Measurements from ENCODE around the gene POTEM. TPM values are rescaled to one million over a fixed set of nuclear protein-coding genes. Genes with fewer than 3 reads are reported as not detected.
"Not testable (repeated sequence)": the region's sequence is repeated elsewhere in the genome, so short reads cannot be mapped to it uniquely, and the experiment has no call there.

The POTEM gene
- total and polyA plus RNA-seq, 4 donors: not detected

GRCh38 chr14:19026649-19027351 is 59.6 kb downstream of the POTEM start:
- H3K36me3 ChIP-seq (ENCODE audit: control insufficient read depth, insufficient read depth, low read length); DNase-seq (ENCODE audit: low read depth in 4 of 6, low spot score in 6 of 6); H3K27me3 ChIP-seq (ENCODE audit: control insufficient read depth, insufficient read depth, low read length); H3K4me3 ChIP-seq (ENCODE audit: low read depth, low read length); H3K9me3 ChIP-seq (ENCODE audit: control insufficient read depth, insufficient read depth, low read length); H3K27ac ChIP-seq (ENCODE audit: low read depth, low read length); H3K4me1 ChIP-seq (ENCODE audit: control insufficient read depth, insufficient read depth, low read length): not testable (repeated sequence)
- WGBS (ENCODE audit: insufficient coverage): 67% methylated on average over 3 of the region's 35 CpGs

GRCh38 chr14:19027895-19028294 is 60.7 kb downstream of the POTEM start:
- no CpG with 5 or more reads among the region's 16 CpGs for WGBS (ENCODE audit: insufficient coverage)
- H3K9me3 ChIP-seq (ENCODE audit: control insufficient read depth, insufficient read depth, low read length); H3K36me3 ChIP-seq (ENCODE audit: control insufficient read depth, insufficient read depth, low read length); H3K27me3 ChIP-seq (ENCODE audit: control insufficient read depth, insufficient read depth, low read length); H3K4me1 ChIP-seq (ENCODE audit: control insufficient read depth, insufficient read depth, low read length); H3K27ac ChIP-seq (ENCODE audit: low read depth, low read length); H3K4me3 ChIP-seq (ENCODE audit: low read depth, low read length); DNase-seq (ENCODE audit: low read depth in 4 of 6, low spot score in 6 of 6): not testable (repeated sequence)

GRCh38 chr14:19036811-19037382 is 69.7 kb downstream of the POTEM start:
- not testable (repeated sequence) for H3K4me3 ChIP-seq (ENCODE audit: low read depth, low read length); H3K4me1 ChIP-seq (ENCODE audit: control insufficient read depth, insufficient read depth, low read length); DNase-seq (ENCODE audit: low read depth in 4 of 6, low spot score in 6 of 6); H3K27ac ChIP-seq (ENCODE audit: low read depth, low read length); H3K27me3 ChIP-seq (ENCODE audit: control insufficient read depth, insufficient read depth, low read length); H3K9me3 ChIP-seq (ENCODE audit: control insufficient read depth, insufficient read depth, low read length); H3K36me3 ChIP-seq (ENCODE audit: control insufficient read depth, insufficient read depth, low read length)
- no CpG with 5 or more reads among the region's 26 CpGs for WGBS (ENCODE audit: insufficient coverage)

GRCh38 chr14:19038060-19038664 is 70.9 kb downstream of the POTEM start:
- H3K9me3 ChIP-seq (ENCODE audit: control insufficient read depth, insufficient read depth, low read length); H3K4me1 ChIP-seq (ENCODE audit: control insufficient read depth, insufficient read depth, low read length); H3K27ac ChIP-seq (ENCODE audit: low read depth, low read length); H3K27me3 ChIP-seq (ENCODE audit: control insufficient read depth, insufficient read depth, low read length); H3K36me3 ChIP-seq (ENCODE audit: control insufficient read depth, insufficient read depth, low read length); DNase-seq (ENCODE audit: low read depth in 4 of 6, low spot score in 6 of 6); H3K4me3 ChIP-seq (ENCODE audit: low read depth, low read length): not testable (repeated sequence)
- no CpG with 5 or more reads among the region's 28 CpGs for WGBS (ENCODE audit: insufficient coverage)

- H3K4me3 ChIP-seq (ENCODE audit: low read depth, low read length); H3K9me3 ChIP-seq (ENCODE audit: control insufficient read depth, insufficient read depth, low read length); H3K27me3 ChIP-seq (ENCODE audit: control insufficient read depth, insufficient read depth, low read length); DNase-seq (ENCODE audit: low read depth in 4 of 6, low spot score in 6 of 6); H3K4me1 ChIP-seq (ENCODE audit: control insufficient read depth, insufficient read depth, low read length); H3K27ac ChIP-seq (ENCODE audit: low read depth, low read length); H3K36me3 ChIP-seq (ENCODE audit: control insufficient read depth, insufficient read depth, low read length): not testable (repeated sequence)
- no CpG with 5 or more reads among the region's 15 CpGs for WGBS (ENCODE audit: insufficient coverage)
Measured at GRCh38 chr14:19038785-19039184, 71.6 kb downstream of the POTEM start.

GRCh38 chr14:19043384-19043783 is 76.2 kb downstream of the POTEM start:
- not testable (repeated sequence) for H3K4me1 ChIP-seq (ENCODE audit: control insufficient read depth, insufficient read depth, low read length); H3K27me3 ChIP-seq (ENCODE audit: control insufficient read depth, insufficient read depth, low read length); H3K27ac ChIP-seq (ENCODE audit: low read depth, low read length); H3K36me3 ChIP-seq (ENCODE audit: control insufficient read depth, insufficient read depth, low read length); DNase-seq (ENCODE audit: low read depth in 4 of 6, low spot score in 6 of 6); H3K9me3 ChIP-seq (ENCODE audit: control insufficient read depth, insufficient read depth, low read length); H3K4me3 ChIP-seq (ENCODE audit: low read depth, low read length)
- WGBS (ENCODE audit: insufficient coverage): 29% methylated on average over 1 of the region's 2 CpGs

Small RNAs within 50 kb of the gene (small RNA-seq; reads per million reads assigned to genes)
- not detected for gene RNU6-1239P (ENCODE audit: low replicate concordance)

All from spinal cord (tissue), 10 donors.